PFSK-1 (cell line): ENCODE data around the gene CPPED1.

Experiments
- FOXP2 ChIP-seq: optimal IDR thresholded peaks from 2 replicates; pipeline ENCODE3; 2011; ENCODE audit warnings: borderline replicate concordance, control low read depth, inconsistent platforms; ENCODE audit not compliant: insufficient read depth; ENCODE audit errors: extremely low read length, extremely low read depth
- POLR2AphosphoS5 ChIP-seq: IDR thresholded peaks from 2 replicates; pipeline ENCODE4 v1.6.1; 2012; ENCODE audit warnings: low read depth, mild to moderate bottlenecking, control low read depth, low read length, moderate library complexity
- REST ChIP-seq, 2 experiments: IDR thresholded peaks; 2 replicates each; pipeline versions ENCODE4 v1.6.1 to v1.8.0; 2011 to 2012; ENCODE audit warnings: low read depth in 2 of 2, low read length in 2 of 2, control low read depth in 1 of 2, inconsistent platforms in 1 of 2, mild to moderate bottlenecking in 1 of 2, moderate library complexity in 1 of 2; ENCODE audit not compliant: insufficient read depth in 1 of 2
- SIN3A ChIP-seq: IDR thresholded peaks from 2 replicates; pipeline ENCODE4 v1.6.1; 2012; ENCODE audit warnings: mild to moderate bottlenecking, low read length, moderate library complexity, borderline replicate concordance; ENCODE audit not compliant: insufficient read depth
- TAF1 ChIP-seq: IDR thresholded peaks from 2 replicates; pipeline ENCODE4 v1.6.1; 2012; ENCODE audit warnings: low read length, control low read depth, borderline replicate concordance; ENCODE audit not compliant: insufficient read depth

The CPPED1 gene

GRCh38 chr16:12646490-12647274 is 157.0 kb downstream of the CPPED1 start:
- TF ChIP-seq REST (IDR thresholded peaks at IDR 0.05; ENCODE audit: insufficient read depth in 1 of 2, low read depth in 2 of 2, low read length in 2 of 2), result no peak
- no peak for TF ChIP-seq POLR2AphosphoS5

GRCh38 chr16:12646098-12646489 is 157.6 kb downstream of the CPPED1 start:
- no peak for TF ChIP-seq POLR2AphosphoS5
- TF ChIP-seq SIN3A, result no peak
- TF ChIP-seq TAF1, result no peak
- no peak for TF ChIP-seq REST (IDR thresholded peaks at IDR 0.05; ENCODE audit: insufficient read depth in 1 of 2, low read depth in 2 of 2, low read length in 2 of 2)
- TF ChIP-seq FOXP2, result no peak

- TF ChIP-seq SIN3A, result no peak
- no peak for TF ChIP-seq REST (IDR thresholded peaks at IDR 0.05; ENCODE audit: insufficient read depth in 1 of 2, low read depth in 2 of 2, low read length in 2 of 2)
- TF ChIP-seq POLR2AphosphoS5, result no peak
- TF ChIP-seq FOXP2, result no peak
- no peak for TF ChIP-seq TAF1
Observed at GRCh38 chr16:12643034-12643455, 160.6 kb downstream of the CPPED1 start.

DNA sequence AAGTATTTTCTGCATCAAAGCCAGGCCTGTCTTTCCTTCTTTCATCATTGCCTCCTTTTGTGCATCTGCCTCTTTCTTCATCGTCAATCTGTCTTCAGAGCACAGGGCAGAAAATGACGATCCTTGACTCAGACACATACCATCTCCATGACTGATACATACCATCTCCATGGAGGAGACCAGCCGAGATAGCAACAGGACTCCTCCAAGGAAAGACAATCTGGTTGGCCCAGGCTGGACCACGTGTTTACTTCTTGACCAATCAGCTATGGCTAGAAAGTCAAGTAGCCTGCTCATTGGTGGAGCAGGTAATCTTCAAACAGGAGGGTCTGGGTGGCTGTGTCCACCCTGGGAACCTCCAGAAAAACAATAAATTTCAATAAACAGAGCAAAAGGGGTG is 164.6 kb downstream of the CPPED1 start:
- TF ChIP-seq TAF1 (no peak), REST (IDR thresholded peaks at IDR 0.05; ENCODE audit: insufficient read depth in 1 of 2, low read depth in 2 of 2, low read length in 2 of 2) (no peak), POLR2AphosphoS5 (no peak), SIN3A (no peak), FOXP2 (no peak)

- TF ChIP-seq TAF1, result no peak
- no peak for TF ChIP-seq POLR2AphosphoS5
- TF ChIP-seq SIN3A, result no peak
- no peak for TF ChIP-seq REST (IDR thresholded peaks at IDR 0.05; ENCODE audit: insufficient read depth in 1 of 2, low read depth in 2 of 2, low read length in 2 of 2)
- no peak for TF ChIP-seq FOXP2
Observed at GRCh38 chr16:12637002-12637401, 166.7 kb downstream of the CPPED1 start.
